ENCODE results near the gene PILRB.
"Not testable (repeated sequence)": the region's sequence is repeated elsewhere in the genome, so short reads cannot be mapped to it uniquely, and the experiment has no call there.

Gene PILRB

DNA sequence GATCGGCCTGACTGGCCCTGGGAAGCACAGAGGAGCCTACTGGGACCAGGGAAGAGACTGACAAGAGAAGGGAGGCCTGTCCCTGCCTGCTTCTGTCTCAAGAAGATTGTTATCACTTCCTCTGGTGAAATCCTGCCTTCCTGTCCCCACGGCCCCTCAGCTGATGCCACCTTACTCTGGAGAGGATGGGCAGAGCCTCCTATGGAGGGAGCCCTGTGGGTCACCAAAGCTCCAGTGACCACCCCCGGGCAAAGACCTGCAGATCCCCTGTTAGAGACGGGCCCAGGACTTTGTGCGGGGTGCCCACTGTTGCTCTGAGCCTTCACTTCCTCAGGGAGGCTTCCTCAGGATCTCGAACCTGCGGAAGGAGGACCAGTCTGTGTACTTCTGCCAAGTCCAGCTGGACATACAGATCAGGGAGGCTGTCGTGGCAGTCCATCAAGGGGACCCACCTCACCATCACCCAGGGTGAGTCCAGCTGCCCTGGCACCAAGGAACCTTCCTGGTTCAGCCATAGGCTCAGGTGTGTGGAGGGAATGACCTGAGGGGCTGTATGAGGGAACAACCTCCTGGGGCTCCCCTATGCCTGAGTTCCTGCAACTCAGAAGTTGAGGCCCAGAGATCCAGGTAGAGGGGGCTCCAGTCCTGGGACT lies 1.4 kb upstream of the PILRB start:
- DNase-seq (ENCODE audit: low read depth in 3 of 3): no peak

DNA sequence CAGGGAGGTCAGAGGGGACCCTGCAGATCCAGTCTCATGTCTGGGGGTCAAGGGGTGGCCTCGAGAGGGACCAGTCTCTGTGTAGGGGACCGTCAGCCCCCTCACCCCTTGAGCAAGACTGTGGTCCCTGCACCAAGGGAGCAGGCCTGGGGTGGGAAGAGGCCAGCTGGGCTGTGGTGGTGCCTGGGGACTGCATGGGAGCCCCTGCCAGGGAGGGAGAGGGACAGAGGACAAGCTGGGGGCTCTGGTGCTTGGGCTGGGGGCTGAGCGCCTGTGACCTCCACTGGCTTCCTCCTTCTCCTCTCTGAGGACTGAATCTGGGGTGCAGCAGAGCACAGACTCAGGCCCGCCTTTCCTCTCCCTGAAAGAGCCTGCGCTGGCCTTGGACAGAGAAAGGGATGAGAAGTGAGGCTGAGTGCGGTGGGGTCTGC lies 771 bp upstream of the PILRB start:
- DNase-seq (ENCODE audit: low read depth in 3 of 3): no peak

DNA sequence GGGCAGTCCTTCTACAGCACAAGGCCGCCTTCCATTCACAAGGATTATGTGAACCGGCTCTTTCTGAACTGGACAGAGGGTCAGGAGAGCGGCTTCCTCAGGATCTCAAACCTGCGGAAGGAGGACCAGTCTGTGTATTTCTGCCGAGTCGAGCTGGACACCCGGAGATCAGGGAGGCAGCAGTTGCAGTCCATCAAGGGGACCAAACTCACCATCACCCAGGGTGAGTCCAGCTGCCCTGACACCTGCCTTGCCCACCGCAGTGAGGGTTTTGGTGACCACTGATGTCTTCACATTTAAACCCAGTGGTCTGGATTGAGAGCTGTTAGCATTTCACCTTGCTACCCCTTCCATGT lies 918 bp downstream of the PILRB start:
- no peak for DNase-seq (ENCODE audit: low read depth in 3 of 3)

DNA sequence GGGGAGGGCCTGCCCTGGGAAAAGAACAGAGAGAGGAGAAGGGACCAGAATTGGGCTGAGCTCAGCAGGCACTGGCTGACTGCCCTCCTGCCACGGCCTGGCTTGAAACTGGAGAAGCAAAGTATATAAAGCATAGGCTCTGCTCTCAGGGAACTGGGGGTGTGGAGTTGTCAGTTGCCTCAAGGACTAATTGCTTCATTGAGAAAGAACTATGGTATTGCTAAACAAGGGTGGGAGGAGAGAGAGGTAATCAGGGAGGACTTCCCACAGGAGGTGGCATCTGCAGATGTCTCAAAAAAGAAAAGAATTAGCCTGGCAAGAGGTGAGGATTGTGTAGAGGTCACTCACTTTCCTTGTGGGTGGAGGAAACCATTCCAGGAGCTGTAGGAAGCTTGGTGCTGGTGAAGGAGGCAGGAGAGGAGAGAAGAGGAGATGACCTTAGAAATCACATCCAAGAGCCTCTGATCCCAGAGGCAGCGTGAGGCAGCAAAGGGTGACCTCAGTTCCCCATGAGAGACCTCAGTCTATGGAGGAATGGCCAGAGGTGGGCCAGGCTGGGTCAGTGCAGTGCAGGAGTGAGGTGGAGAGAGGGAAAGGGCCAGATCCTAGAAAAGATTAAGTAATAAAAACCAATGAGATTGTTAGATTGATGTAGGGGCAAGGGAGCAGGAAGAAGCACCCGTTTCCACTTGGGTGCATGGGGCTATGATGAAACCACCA lies 2.4 kb downstream of the PILRB start:
- no peak for DNase-seq (ENCODE audit: low read depth in 3 of 3)

DNA sequence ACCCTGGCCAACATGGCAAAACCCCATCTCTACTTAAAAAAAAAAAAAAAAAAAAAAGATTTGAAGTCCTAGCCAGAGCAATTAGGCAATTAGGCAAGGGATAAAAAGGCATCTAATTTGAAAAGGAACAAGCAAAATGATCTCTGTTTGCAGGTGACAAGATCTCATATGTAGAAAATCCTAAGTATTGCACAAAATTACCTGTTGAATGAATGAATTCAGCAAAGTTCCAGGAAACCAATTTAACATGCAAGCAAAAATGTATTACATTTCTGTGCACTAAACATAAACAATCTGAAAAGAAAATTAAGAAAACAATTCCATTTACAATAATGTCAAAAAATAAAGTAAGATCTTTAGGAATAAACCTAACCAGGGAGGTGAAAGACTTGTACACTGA lies 5.2 kb downstream of the PILRB start:
- no peak for DNase-seq (ENCODE audit: low read depth in 3 of 3)

DNA sequence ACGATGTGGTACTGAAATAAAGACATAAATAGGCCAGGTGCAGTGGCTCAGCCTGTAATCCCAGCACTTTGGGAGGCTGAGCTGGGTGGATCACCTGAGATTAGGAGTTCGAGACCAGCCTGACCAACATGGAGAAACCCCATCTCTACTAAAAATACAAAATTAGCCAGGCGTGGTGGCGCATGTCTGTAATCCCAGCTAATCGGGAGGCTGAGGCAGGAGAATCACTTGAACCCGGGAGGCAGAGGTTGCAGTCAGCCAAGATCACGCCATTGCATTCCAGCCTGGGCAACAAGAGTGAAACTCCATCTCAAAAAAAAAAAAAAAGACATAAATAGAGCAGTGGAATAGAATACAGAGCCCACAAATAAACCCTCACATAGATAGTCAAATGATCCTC lies 5.9 kb downstream of the PILRB start:
- DNase-seq (ENCODE audit: low read depth in 3 of 3): not testable (repeated sequence)

DNA sequence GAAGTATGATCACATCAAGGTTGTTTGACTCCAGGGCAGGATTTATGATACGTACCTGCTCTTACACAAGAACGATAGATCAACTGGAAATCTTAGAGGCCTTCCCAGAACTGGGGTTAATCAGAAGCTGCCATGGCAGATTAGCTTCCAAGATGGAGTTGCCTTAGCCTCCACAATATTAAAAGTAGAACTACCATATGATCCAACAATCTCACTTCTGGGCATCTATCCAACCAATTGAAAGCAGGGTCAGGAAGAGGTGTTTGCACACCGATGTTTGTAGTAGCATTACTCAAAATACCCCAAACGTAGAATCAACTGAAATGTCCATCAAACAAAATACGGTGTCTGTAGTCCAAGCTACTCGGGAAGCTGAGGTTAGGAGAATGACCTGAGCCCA lies 6.6 kb downstream of the PILRB start:
- DNase-seq (ENCODE audit: low read depth in 3 of 3): no peak

DNA sequence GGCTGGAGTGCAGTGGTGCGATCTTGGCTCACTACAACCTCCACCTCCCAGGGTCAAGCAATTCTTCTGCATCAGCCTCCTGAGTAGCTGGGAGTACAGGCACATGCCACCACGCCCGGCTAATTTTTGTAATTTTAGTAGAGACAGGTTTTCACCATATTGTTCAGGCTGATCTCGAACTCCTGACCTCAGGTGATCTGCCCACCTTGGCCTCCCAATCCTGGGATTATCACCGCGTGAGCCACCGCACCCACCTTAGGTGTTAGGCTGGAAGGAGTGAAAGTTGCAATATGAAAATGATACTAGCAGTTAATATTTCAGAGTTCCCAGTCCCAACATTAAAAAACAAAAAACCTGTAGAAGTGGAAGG lies 8.1 kb downstream of the PILRB start:
- DNase-seq (ENCODE audit: low read depth in 3 of 3): not testable (repeated sequence)

DNA sequence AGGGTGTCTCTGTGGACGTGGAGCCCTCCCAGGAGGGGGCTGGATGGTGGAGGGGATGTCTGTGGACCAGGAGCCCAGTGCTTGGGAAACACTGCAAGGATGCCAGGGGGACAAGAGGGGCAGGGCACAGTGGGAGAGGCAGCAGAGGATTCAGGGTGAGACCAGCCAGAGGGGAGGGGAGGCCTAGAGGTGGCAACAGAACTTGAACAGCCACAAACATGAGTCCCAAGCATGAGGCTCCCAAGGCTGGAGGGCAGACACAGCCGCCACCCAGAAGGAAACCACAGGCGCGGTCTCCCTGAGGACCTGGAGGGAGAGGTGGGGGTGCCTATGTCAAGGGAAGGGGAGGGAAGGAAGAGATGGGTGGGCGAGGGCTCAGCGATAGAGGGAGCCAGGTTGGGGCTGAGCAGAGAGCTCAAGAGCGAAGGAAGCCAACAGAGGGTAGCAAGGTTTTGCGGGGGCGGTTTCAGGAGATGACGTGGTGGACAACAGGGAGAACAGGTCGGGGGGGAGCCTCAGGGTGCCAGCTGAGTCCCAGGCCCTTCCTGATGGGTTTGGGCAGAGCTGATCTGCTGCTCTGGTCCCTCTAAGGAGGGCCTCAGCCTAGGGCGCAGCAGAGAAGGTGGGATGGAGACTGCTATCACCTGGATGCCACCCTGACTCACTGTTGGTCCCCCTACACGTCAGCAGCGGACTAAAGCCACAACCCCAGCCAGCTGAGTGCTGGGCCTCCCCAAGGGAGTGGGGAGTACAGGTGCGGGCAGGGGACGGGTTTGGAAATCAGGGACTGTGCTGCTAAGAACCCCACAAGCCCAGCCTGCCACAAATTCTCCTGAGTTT lies 8.7 kb downstream of the PILRB start:
- DNase-seq (ENCODE audit: low read depth in 3 of 3): peak in 1 of 3 experiments; percentile 32

DNA sequence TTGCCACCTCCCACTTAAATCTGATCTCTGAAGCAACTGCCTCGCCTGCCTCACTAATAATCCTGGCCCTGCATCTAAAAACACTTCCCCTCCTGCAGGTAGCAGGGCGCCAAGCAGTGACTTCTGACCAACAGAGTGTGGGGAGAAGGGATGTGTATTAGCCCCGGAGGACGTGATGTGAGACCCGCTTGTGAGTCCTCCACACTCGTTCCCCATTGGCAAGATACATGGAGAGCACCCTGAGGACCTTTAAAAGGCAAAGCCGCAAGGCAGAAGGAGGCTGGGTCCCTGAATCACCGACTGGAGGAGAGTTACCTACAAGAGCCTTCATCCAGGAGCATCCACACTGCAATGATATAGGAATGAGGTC lies 9.3 kb downstream of the PILRB start:
- DNase-seq (ENCODE audit: low read depth in 3 of 3): no peak

DNA sequence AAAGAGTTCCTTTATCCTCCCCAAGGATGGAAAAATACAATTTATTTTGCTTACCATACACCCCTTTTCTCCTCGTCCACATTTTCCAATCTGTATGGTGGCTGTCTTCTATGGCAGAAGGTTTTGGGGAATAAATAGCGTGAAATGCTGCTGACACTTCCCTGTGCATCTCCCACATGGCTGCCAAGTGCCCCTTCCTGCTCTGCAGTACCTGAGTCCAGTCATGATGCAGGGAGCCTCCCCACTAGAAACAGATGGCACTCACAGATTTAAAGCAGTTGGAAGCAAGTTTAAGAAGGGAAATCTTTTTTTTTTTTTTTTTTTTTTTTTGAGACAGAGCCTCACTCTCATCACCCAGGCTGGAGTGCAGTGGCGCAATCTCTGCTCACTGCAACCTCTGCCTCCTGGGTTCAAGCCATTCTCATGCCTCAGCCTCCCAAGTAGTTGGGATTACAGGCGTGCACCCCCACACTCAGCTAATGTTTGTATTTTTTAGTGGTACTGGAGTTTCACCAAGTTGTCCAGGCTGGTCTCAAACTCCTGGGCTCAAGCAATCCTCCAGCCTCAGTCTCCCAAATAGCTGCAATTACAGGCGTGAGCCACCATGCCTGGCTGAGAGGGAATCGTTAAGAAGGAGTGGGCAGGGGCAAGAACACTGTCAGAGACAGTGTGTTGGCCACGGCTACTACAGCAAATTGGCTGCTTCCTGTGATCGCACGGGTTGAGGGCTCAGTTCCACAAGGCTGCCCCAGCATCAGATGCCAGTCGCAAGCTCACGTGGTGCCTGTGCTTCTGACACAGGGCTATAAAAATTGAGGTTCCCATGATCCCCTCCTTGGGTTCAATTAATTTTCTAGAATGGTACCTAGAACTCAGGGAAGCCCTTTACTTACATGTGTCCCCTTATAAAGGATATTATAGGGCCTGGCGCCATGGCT lies 10.0 kb downstream of the PILRB start:
- DNase-seq (ENCODE audit: low read depth in 3 of 3): no peak

DNA sequence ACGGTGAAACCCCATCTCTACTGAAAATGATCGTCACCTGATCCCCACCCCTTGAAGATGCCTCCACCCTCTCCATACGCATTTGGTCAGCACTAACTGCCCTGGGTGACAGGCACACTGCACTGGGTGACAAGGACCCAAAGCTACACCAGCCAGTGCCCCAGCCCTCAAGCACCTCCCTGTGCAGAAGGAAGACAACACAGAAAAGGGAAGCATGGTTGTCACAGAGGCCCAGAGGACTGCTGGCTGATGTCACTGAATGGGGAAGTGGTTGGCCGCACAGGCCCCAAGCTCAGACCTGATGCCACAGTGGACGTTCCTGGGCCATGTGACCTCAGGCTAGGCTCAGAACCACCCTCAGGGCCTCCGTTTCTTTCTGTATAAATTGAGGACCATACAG lies 11.2 kb downstream of the PILRB start:
- no peak for DNase-seq (ENCODE audit: low read depth in 3 of 3)

DNA sequence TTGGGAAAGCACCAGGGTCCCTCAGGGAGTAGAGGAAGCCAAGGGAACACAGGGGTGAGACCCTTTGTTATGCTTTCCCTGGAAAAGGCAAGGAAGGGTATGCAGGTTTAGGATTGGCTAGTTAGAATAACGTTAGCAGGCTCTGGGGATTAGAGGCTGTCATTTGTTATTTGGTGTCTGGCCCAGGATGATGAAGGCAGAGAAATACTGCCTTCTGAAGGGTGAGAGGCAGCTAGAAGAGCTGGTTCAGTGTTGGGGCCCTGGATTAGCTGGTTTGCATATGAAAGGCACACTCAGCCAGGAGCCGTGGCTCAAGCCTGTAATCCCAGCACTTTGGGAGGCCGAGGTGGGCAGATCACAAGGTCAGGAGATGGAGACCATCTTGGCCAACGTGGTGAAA lies 12.4 kb downstream of the PILRB start:
- DNase-seq (ENCODE audit: low read depth in 3 of 3): no peak

DNA sequence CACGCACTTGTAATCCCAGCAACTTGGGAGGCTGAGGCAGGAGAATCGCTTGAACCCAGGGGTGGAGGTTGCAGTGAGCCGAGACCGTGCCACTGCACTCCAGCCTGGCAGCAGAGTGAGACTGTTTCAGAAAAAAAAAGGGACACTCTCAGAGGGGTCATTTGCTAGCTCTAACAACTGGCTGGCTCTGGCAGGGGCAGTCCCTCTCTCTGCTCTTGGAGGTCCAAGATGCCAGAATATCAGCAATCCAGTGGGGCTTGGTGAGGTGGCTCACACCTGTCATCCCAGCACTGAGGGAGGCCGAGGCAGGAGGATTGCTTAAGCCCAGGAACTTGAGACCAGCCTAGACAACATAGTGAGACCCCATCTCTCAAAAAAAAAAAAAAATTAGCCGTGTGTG lies 12.8 kb downstream of the PILRB start:
- no peak for DNase-seq (ENCODE audit: low read depth in 3 of 3)

DNA sequence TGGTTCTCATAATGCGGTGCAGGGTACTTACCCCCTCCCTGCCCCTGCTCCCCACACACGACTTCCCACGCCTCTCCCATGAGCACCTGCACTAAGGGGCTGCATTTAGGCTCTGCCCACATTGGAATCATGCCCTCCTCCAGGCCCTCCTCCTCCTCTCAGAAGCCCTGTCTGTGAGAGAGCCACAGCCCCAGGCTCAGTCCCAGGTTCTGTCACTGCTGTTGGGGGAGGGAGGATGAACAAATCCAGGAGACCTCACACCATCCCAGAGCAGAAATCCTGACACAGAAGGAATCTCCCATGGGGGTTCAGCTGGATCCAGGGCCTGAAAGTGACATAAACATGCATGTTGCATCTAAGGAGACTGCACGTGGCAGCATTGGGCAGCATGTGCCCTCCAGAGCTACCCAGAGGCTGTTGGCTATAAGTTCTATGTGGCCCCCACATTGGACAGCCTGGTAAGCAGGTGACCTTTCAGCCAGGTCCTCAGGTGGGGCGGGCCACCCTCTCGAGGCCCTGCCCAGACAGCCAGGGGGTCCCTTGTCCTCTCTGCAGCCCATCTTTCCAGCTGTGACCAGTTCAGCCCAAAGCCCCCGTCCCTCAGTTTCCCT lies 13.7 kb downstream of the PILRB start:
- no peak for DNase-seq (ENCODE audit: low read depth in 3 of 3)

DNA sequence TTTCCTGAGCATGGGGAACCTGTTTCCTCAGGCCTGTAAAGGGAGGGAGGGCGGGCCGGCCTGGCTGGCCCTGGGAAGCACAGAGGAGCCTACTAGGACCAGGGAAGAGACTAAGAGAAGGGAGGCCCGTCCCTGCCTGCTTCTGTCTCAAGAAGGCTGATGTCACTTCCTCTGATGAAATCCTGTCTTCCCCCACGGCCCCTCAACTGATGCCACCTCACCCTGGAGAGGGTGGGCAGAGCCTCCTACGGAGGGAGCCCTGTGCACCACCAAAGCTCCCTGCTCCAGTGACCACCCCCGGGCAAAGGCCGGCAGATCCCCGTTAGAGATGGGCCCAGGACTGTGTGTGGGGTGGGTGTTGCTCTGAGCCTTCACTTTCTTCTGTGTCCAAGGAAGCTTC lies 14.3 kb downstream of the PILRB start:
- no peak for DNase-seq (ENCODE audit: low read depth in 3 of 3)

DNA sequence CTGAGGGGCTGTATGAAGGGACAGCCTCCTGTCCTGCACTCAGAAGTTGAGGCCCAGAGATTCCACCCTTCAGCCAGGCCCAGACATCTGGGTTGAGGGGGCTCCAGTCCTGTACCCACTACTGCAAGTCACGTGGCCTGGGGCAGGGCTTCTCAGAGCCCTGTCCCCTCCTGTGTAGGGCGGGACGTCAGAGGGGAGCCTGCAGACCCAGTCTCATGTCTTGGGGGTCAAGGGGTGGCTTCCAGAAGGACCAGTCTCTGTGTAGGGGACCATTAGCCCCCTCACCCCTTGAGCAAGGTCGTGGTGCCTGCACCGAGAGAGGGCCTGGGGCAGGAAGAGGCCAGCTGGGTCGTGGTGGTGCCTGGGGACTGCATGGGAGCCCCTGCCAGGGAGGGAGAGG lies 14.8 kb downstream of the PILRB start:
- DNase-seq (ENCODE audit: low read depth in 3 of 3): no peak

DNA sequence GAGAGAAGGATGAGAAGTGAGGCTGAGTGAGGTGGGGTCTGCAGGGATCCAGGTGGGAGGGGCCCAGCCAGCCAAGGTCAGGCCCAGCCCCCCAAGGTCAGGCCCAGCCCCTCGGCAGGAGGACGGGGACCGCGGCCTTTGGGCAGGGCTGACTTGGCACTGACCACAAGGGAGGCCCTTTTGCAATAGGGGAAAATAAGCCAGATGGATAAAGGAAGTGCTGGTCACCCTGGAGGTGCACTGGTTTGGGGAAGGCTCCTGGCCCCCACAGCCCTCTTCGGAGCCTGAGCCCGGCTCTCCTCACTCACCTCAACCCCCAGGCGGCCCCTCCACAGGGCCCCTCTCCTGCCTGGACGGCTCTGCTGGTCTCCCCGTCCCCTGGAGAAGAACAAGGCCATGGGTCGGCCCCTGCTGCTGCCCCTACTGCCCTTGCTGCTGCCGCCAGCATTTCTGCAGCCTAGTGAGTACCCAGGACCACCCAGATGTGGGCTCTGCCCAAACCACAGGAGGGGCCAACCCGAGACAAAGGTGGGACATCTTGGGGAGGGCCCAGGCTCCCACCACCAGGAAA lies 15.4 kb downstream of the PILRB start, which contains the start of gene PILRA:
Gene PILRA (plus strand): TSS at position 227 of the 571 bp plus-strand sequence. CDS start 170 bp downstream, at position 397.
- no peak for DNase-seq (ENCODE audit: low read depth in 3 of 3)

DNA sequence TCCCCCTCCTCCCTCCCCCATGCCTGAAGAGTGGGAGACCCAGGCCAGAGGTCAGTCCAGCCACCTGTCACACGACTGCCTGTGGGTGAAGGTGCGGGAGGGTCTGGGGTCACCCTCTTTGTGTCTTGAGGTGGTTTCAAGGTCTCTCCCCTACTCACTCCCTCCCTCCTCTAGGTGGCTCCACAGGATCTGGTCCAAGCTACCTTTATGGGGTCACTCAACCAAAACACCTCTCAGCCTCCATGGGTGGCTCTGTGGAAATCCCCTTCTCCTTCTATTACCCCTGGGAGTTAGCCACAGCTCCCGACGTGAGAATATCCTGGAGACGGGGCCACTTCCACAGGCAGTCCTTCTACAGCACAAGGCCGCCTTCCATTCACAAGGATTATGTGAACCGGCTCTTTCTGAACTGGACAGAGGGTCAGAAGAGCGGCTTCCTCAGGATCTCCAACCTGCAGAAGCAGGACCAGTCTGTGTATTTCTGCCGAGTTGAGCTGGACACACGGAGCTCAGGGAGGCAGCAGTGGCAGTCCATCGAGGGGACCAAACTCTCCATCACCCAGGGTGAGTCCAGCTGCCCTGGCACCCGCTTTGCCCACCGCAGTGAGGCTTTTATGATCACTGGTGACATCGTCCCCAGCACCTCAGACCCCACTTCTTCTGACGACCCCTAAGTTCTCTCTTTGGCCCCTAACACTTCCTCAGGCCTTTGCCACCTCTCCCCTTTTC lies 16.1 kb downstream of the PILRB start:
- not testable (repeated sequence) for DNase-seq (ENCODE audit: low read depth in 3 of 3)

DNA sequence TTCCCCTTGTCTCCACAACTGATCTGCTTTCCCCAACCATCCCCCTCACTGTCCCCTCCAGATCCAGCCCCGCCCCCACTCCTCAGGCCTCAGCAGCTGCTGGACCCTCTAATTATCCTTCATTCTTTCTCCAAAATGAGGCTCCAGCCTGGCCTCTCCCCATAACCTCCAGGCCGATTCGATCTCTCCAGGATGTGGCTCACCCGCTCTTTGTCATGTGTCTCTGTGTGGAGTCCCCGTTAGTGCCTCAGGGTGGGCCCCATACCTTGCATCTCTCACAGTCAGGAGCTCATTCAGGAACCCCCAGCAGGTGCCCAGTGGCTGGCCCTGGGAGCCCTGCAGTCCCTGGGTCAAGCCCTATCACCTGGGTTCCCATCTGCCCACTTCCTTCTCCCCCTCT lies 16.7 kb downstream of the PILRB start:
- no peak for DNase-seq (ENCODE audit: low read depth in 3 of 3)
